ENCODE data around the gene PRRG2. TPM values are rescaled to one million over a fixed set of nuclear protein-coding genes. Genes with fewer than 3 reads are reported as not detected.

Gene PRRG2
- total and polyA plus RNA-seq, 9 of the 15 experiments (the other 6 are each of a cell fraction or from before 2014, with no cell fraction given), result 0.06 to 1.1 (median 0.33) TPM

- no peaks in the 10 kb centered on the region; the same call in 1 of the 2 replicates for H4K20me1 ChIP-seq (replicated peaks; ENCODE audit: control insufficient read depth, insufficient read depth, low read length)
- no peak overlapping the region for H3K9ac ChIP-seq (ENCODE audit: insufficient read depth in 1 of 2, low read depth in 2 of 2, low read length in 2 of 2)
- H3K9me1 ChIP-seq (ENCODE audit: control insufficient read depth, insufficient read depth, low read length), result peaks cover 2% of the 10 kb centered on the region
- H3K4me3 ChIP-seq, result no peak overlapping the region
- 73% methylated on average over 4 of the region's 4 CpGs for WGBS (ENCODE audit: insufficient coverage, low coverage, missing lambda C conversion rate)
- FAIRE-seq, result no peak
- peaks cover 0 to 5% of the 10 kb centered on the region in 2 experiments; a peak in 2 of 5 replicates for H3K4me1 ChIP-seq (replicated peaks in 1 of 2; ENCODE audit: control insufficient read depth in 2 of 2, insufficient read depth in 2 of 2, low read length in 2 of 2)
- intact Hi-C loops (cut with micrococcal nuclease) (no loop called here), in situ Hi-C loops (cut with MboI) (no loop called here)
- H3K36me3 ChIP-seq (ENCODE audit: control insufficient read depth, insufficient read depth, low read length), result peaks cover 76% of the 10 kb centered on the region; the same call in 2 of the 3 replicates
- no peak overlapping the region; the same call in 2 of the 3 replicates for H3K27ac ChIP-seq (ENCODE audit: extremely low read depth, low read depth, low read length)
- TF ChIP-seq FIP1L1 (IDR thresholded peaks at IDR 0.05; ENCODE audit: low read depth, low read length, poor library complexity, severe bottlenecking), result no peak
- no peak for TF ChIP-seq RUNX1 (IDR thresholded peaks at IDR 0.05; ENCODE audit: low read depth)
- no peak for TF ChIP-seq TGIF2 (CRISPR knock-in tag; IDR thresholded peaks at IDR 0.05)
- no peak for TF ChIP-seq JUND (IDR thresholded peaks at IDR 0.05; ENCODE audit: borderline replicate concordance, low read depth, low read length)
- TF ChIP-seq JUND (tag; IDR thresholded peaks at IDR 0.05; ENCODE audit: borderline replicate concordance, low read depth, low read length), result no peak
- TF ChIP-seq RAD51 (IDR thresholded peaks at IDR 0.05; ENCODE audit: borderline replicate concordance, low read depth), result no peak
- TF ChIP-seq BCLAF1 (IDR thresholded peaks at IDR 0.05; ENCODE audit: borderline replicate concordance in 1 of 2, control insufficient read depth in 1 of 2, low read depth in 2 of 2, low read length in 1 of 2), result no peak
- TF ChIP-seq ZNF3 (CRISPR knock-in tag; IDR thresholded peaks at IDR 0.05), result no peak
- no peak for TF ChIP-seq YBX1 (IDR thresholded peaks at IDR 0.05)
- no peak for TF ChIP-seq DACH1 (IDR thresholded peaks at IDR 0.05; ENCODE audit: partially characterized antibody)
- H3K9me3 ChIP-seq (replicated peaks; ENCODE audit: control insufficient read depth, insufficient read depth, low read depth, low read length), result no peaks in the 10 kb centered on the region
- DNase-seq (ENCODE audit: extremely low read depth in 1 of 4, low spot score in 3 of 4), result no peak
- ChIA-PET CTCF (ENCODE audit: low intra/inter-chr PET ratio) (no interaction called here), POLR2A (no interaction called here)
- H2AFZ ChIP-seq (ENCODE audit: low read depth, low read length), result no peak overlapping the region
- H3K27me3 ChIP-seq (ENCODE audit: control insufficient read depth in 2 of 2, insufficient read depth in 2 of 2, low read length in 2 of 2), result no peaks in the 10 kb centered on the region
- BruUV-seq (replicated peaks), result no TSS peak
- no peak overlapping the region for H3K4me2 ChIP-seq (ENCODE audit: insufficient read depth, low read length)
- H3K79me2 ChIP-seq (ENCODE audit: control insufficient read depth, insufficient read depth, low read length), result peaks cover 3% of the 10 kb centered on the region; the same call in 1 of the 3 replicates
- no peak for ATAC-seq
Observed at GRCh38 chr19:49613374-49613773, 32.3 kb downstream of the PRRG2 start.
